DOHH2 (cell line): ENCODE results near the gene TFF2.

Source experiments
- H3F3A ChIP-seq: fragments of 200-600 bp; sonication (generic), shearing (Covaris generic); 2 replicates; pipeline ENCODE4 v1.6.0; 2016; ENCODE audit warnings: antibody characterized with exemption, mild to moderate bottlenecking; ENCODE audit not compliant: control insufficient read depth, insufficient read depth
- H3K27ac ChIP-seq: fragments of 200-600 bp; sonication (generic); 2 replicates; pipeline ENCODE4 v1.5.1; 2014; ENCODE audit warnings: low read depth, mild to moderate bottlenecking, low read length, moderate library complexity
- H3K27me3 ChIP-seq: fragments of 200-600 bp; sonication (generic); 2 replicates; pipeline ENCODE4 v1.6.1; 2014; ENCODE audit warnings: mild to moderate bottlenecking, low read length, mixed read lengths; ENCODE audit not compliant: control insufficient read depth
- H3K36me3 ChIP-seq: fragments of 200-600 bp; sonication (generic); 2 replicates; pipeline ENCODE4 v1.6.1; 2014; ENCODE audit warnings: mild to moderate bottlenecking, low read length, moderate library complexity, mixed read lengths; ENCODE audit not compliant: control insufficient read depth
- H3K4me1 ChIP-seq: fragments of 200-600 bp; sonication (generic); 2 replicates; pipeline ENCODE4 v1.6.1; 2014; ENCODE audit warnings: mild to moderate bottlenecking, low read length, mixed read lengths; ENCODE audit not compliant: control insufficient read depth
- H3K4me2 ChIP-seq: fragments of 200-600 bp; sonication (generic); 2 replicates; pipeline ENCODE4 v1.6.0; 2014; ENCODE audit warnings: mild to moderate bottlenecking, low read length, moderate library complexity
- H3K4me3 ChIP-seq: fragments of 200-600 bp; sonication (generic); 2 replicates; pipeline ENCODE4 v1.5.1; 2014; ENCODE audit warnings: mild to moderate bottlenecking, low read length, mixed read lengths
- H3K79me2 ChIP-seq: fragments of 200-600 bp; sonication (generic); 2 replicates; pipeline ENCODE4 v1.6.1; 2014; ENCODE audit warnings: mild to moderate bottlenecking, low read length, mixed read lengths; ENCODE audit not compliant: control insufficient read depth
- H3K9me2 ChIP-seq: fragments of 200-600 bp; sonication (generic); replicated peaks from 2 replicates; pipeline ENCODE4 v1.6.1; 2014; ENCODE audit warnings: mild to moderate bottlenecking, low read length, mixed read lengths; ENCODE audit not compliant: control insufficient read depth
- H3K9me3 ChIP-seq: fragments of 200-600 bp; sonication (generic); 2 replicates; pipeline ENCODE4 v1.6.1; 2014; ENCODE audit warnings: antibody characterized with exemption, low read length, mixed read lengths; ENCODE audit not compliant: control insufficient read depth, insufficient read depth
- H4K20me1 ChIP-seq: fragments of 200-600 bp; sonication (generic); 2 replicates; pipeline ENCODE4 v1.6.0; 2014; ENCODE audit warnings: low read depth, mild to moderate bottlenecking, antibody characterized with exemption, low read length, moderate library complexity; ENCODE audit not compliant: control insufficient read depth, insufficient read depth
- EZH2phosphoT487 ChIP-seq: fragments of 200-600 bp; sonication (generic); IDR thresholded peaks from 2 replicates; pipeline ENCODE4 v1.6.1; 2017; ENCODE audit warnings: borderline replicate concordance, mild to moderate bottlenecking, antibody characterized with exemption, low read length, moderate library complexity, mixed read lengths
- TF ChIP-seq, protein P1 (sequence below): fragments of 200-600 bp; sonication (generic); IDR thresholded peaks from one replicate; pipeline ENCODE4 v1.5.1; 2014; ENCODE audit warnings: antibody characterized with exemption, mild to moderate bottlenecking, low read depth, low read length; ENCODE audit not compliant: poor library complexity, severe bottlenecking

TFF2 gene

DNA sequence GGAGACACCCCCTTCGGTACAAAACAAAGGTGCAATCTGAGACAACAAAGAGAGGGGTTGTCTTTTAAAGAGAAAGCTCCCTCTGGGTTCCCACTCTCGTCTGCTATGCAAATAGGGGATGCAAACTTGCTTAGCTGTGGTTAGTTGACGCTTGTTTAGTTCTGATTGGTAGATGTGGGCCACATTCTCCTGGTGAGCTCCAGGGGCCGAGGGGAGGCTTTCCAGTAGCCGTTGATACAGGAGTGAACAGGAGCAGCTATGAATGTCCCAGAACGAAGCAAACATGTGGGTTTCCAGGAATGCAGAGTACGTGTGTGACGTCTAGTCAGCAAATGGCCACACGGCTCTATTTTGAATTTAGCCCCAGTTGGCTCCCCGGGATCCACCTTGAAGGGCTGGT is 14.7 kb downstream of the TFF2 start:
- H3K9me2 ChIP-seq = no peaks in the 10 kb centered on the region

DNA sequence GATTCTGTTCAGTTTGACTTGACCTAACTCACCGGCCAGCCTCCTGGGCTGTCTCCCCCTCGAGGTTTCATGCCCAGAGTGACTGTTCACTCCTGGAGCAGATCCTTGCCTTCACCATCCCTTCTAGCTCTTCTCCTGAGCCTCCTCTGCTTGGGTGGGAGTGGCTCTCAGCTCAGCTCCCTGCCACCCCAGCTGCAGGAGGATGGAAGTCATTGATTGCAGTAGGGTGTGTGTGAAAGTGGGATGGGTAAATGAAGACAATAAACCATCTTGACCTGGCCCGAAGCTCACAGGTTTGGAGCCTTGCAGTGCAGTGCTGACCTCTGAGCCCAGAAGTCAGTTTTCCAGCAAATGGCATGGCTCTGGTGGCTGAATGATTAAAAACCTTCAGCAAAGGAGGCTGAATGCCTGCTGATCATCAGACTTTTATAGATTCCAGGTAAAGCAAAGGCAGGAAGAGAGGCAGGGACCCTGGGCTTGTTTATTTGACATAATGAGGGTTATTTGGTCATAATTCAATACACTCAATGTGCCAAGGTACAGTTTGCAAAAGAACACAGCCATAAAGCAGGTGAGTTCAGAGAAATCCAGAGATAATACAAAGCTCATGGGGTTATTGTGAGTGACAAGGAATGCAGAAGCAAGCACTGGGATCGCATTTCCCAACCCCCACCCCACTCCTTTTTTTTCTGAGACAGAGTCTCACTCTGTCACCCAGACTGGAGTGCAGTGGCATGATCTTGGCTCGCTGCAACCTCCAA is 18.1 kb downstream of the TFF2 start:
- H3K4me3 ChIP-seq = no peak overlapping the region
- no peak overlapping the region for H3K4me2 ChIP-seq
- H4K20me1 ChIP-seq = no peaks in the 10 kb centered on the region
- H3K27me3 ChIP-seq = peaks cover 36% of the 10 kb centered on the region
- no peaks in the 10 kb centered on the region for H3K36me3 ChIP-seq
- peaks cover 6% of the 10 kb centered on the region; the same call in 1 of the 2 replicates for H3K4me1 ChIP-seq
- no peak for TF ChIP-seq EZH2phosphoT487
- TF ChIP-seq, protein P1, sequence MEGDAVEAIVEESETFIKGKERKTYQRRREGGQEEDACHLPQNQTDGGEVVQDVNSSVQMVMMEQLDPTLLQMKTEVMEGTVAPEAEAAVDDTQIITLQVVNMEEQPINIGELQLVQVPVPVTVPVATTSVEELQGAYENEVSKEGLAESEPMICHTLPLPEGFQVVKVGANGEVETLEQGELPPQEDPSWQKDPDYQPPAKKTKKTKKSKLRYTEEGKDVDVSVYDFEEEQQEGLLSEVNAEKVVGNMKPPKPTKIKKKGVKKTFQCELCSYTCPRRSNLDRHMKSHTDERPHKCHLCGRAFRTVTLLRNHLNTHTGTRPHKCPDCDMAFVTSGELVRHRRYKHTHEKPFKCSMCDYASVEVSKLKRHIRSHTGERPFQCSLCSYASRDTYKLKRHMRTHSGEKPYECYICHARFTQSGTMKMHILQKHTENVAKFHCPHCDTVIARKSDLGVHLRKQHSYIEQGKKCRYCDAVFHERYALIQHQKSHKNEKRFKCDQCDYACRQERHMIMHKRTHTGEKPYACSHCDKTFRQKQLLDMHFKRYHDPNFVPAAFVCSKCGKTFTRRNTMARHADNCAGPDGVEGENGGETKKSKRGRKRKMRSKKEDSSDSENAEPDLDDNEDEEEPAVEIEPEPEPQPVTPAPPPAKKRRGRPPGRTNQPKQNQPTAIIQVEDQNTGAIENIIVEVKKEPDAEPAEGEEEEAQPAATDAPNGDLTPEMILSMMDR = no peak
- no peaks in the 10 kb centered on the region for H3K9me3 ChIP-seq
- no peaks in the 10 kb centered on the region for H3K9me2 ChIP-seq
- H3K79me2 ChIP-seq = no peaks in the 10 kb centered on the region
- no peak overlapping the region for H3K27ac ChIP-seq
- peaks cover 5% of the 10 kb centered on the region; the same call in 1 of the 2 replicates for H3F3A ChIP-seq

More for the DNA sequence above, 14.7 kb downstream of the TFF2 start:
- H3K27ac ChIP-seq = no peak overlapping the region
- H3K36me3 ChIP-seq = no peaks in the 10 kb centered on the region
- H3K27me3 ChIP-seq = peaks cover 23% of the 10 kb centered on the region
- no peaks in the 10 kb centered on the region for H3K9me3 ChIP-seq
- H3K4me3 ChIP-seq = no peak overlapping the region
- H3K4me1 ChIP-seq = peaks cover 6% of the 10 kb centered on the region; the same call in 1 of the 2 replicates
- no peak overlapping the region for H3K4me2 ChIP-seq
- H4K20me1 ChIP-seq = no peaks in the 10 kb centered on the region
- H3K79me2 ChIP-seq = no peaks in the 10 kb centered on the region
- peaks cover 5% of the 10 kb centered on the region; the same call in 1 of the 2 replicates for H3F3A ChIP-seq
- TF ChIP-seq, protein P1 = no peak
- no peak for TF ChIP-seq EZH2phosphoT487

DNA sequence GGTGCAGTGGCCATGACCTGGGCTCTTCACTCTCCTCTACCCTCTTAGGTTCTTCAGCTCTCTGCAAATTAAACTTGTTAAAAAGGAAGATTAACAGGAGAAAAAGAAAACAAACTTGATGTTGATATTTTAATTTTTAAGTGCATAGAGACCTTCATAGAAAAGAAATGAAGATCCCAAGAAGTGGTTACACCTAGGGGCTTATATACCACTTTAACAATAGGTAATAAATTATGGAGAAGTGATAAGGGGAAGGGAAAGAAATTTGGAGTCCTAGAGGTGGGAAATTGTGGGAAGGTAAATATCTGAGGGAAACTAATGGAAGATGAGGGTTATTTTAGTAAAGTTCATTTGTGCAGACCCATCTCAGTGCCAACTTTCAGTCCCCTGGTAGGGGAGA is 19.1 kb downstream of the TFF2 start:
- H3K27me3 ChIP-seq = peaks cover 30% of the 10 kb centered on the region
- H3K4me1 ChIP-seq = peaks cover 6% of the 10 kb centered on the region; the same call in 1 of the 2 replicates
- peaks cover 4% of the 10 kb centered on the region; the same call in 1 of the 2 replicates for H3F3A ChIP-seq
- H3K27ac ChIP-seq = no peak overlapping the region
- H3K4me3 ChIP-seq = no peak overlapping the region
- no peaks in the 10 kb centered on the region for H3K9me3 ChIP-seq
- no peak for TF ChIP-seq EZH2phosphoT487
- TF ChIP-seq, protein P1 = no peak
- H4K20me1 ChIP-seq = no peaks in the 10 kb centered on the region
- no peaks in the 10 kb centered on the region for H3K36me3 ChIP-seq
- H3K79me2 ChIP-seq = no peaks in the 10 kb centered on the region
- H3K4me2 ChIP-seq = no peak overlapping the region
- no peaks in the 10 kb centered on the region for H3K9me2 ChIP-seq
